GM23338 (cell line): ENCODE results near the gene SYT14. TPM values are rescaled to one million over a fixed set of nuclear protein-coding genes. Genes with fewer than 3 reads are reported as not detected.

Experiments used
- ATAC-seq: fragments of 200-7000 bp; cut with Tn5 transposase; 3 replicates; pipeline ENCODE4 v1.9.1; 2020
- DNase-seq: peaks from one replicate; pipeline ENCODE4 v3.0.0-alpha.2; 2015; ENCODE audit warnings: low spot score
- H2AFZ ChIP-seq: fragments of 200-600 bp; sonication (generic); 2 replicates; pipeline ENCODE4 v1.8.0; 2016; ENCODE audit warnings: antibody characterized with exemption, mild to moderate bottlenecking, moderate library complexity
- H3F3A ChIP-seq: fragments of 200-600 bp; sonication (generic); replicated peaks from 2 replicates; pipeline ENCODE4 v1.8.0; 2017; ENCODE audit warnings: antibody characterized with exemption, mixed run types, low read depth
- H3K27ac ChIP-seq: fragments of 200-600 bp; sonication (generic); 2 replicates; pipeline ENCODE4 v1.6.1; 2016; ENCODE audit warnings: low read depth
- H3K27me3 ChIP-seq: fragments of 200-600 bp; sonication (generic); 2 replicates; pipeline ENCODE4 v1.8.0; 2016; ENCODE audit warnings: mild to moderate bottlenecking, mixed run types, moderate library complexity; ENCODE audit not compliant: insufficient read depth
- H3K36me3 ChIP-seq: fragments of 200-600 bp; sonication (generic); 2 replicates; pipeline ENCODE4 v1.8.0; 2016; ENCODE audit warnings: mild to moderate bottlenecking; ENCODE audit not compliant: insufficient read depth
- H3K4me1 ChIP-seq: fragments of 200-600 bp; sonication (generic); 2 replicates; pipeline ENCODE4 v1.8.0; 2016; ENCODE audit warnings: mild to moderate bottlenecking, moderate library complexity; ENCODE audit not compliant: insufficient read depth
- H3K4me2 ChIP-seq: fragments of 200-600 bp; sonication (generic); 2 replicates; pipeline ENCODE4 v1.7.1; 2017; ENCODE audit warnings: mixed run types
- H3K4me3 ChIP-seq: fragments of 200-600 bp; sonication (generic); 2 replicates; pipeline ENCODE4 v1.6.1; 2016; ENCODE audit warnings: mixed run types
- H3K79me2 ChIP-seq: fragments of 200-600 bp; sonication (generic); replicated peaks from 2 replicates; pipeline ENCODE4 v1.8.0; 2017; ENCODE audit warnings: mild to moderate bottlenecking; ENCODE audit not compliant: insufficient read depth
- H3K9me2 ChIP-seq: fragments of 200-600 bp; sonication (generic); 2 replicates; pipeline ENCODE4 v1.8.0; 2017; ENCODE audit not compliant: insufficient read depth
- H4K20me1 ChIP-seq: fragments of 200-600 bp; sonication (generic); replicated peaks from 2 replicates; pipeline ENCODE4 v1.8.0; 2017; ENCODE audit warnings: mild to moderate bottlenecking; ENCODE audit not compliant: insufficient read depth
- H3K27ac Mint-ChIP-seq: 2 replicates; pipeline ENCODE4 v1.8.0; 2020; ENCODE audit warnings: inconsistent platforms, mild to moderate bottlenecking, moderate library complexity, mixed read lengths
- H3K27me3 Mint-ChIP-seq: 3 replicates; pipeline ENCODE4 v1.8.0; 2022; ENCODE audit warnings: low read depth, mild to moderate bottlenecking, moderate library complexity, mixed read lengths, inconsistent platforms; ENCODE audit not compliant: insufficient read depth, poor library complexity
- H3K36me3 Mint-ChIP-seq: 3 replicates; pipeline ENCODE4 v1.8.0; 2021; ENCODE audit warnings: low read depth, mild to moderate bottlenecking, inconsistent platforms, moderate library complexity, mixed read lengths
- H3K4me1 Mint-ChIP-seq: 3 replicates; pipeline ENCODE4 v1.8.0; 2020; ENCODE audit warnings: mild to moderate bottlenecking, inconsistent platforms, mixed read lengths
- H3K4me3 Mint-ChIP-seq: 3 replicates; pipeline ENCODE4 v1.8.0; 2021; ENCODE audit warnings: moderate library complexity, mild to moderate bottlenecking, inconsistent platforms, mixed read lengths
- H3K9me3 Mint-ChIP-seq: 3 replicates; pipeline ENCODE4 v1.8.0; 2020; ENCODE audit warnings: moderate library complexity, mild to moderate bottlenecking, inconsistent platforms, mixed read lengths
- ETS1 ChIP-seq: IDR thresholded peaks from 2 replicates; pipeline ENCODE4 v1.6.1; 2016; ENCODE audit warnings: antibody characterized with exemption
- EZH2 ChIP-seq: fragments of 200-600 bp; sonication (generic); IDR thresholded peaks from one replicate; pipeline ENCODE4 v1.8.0; 2017; ENCODE audit warnings: antibody characterized with exemption, mild to moderate bottlenecking, low read depth; ENCODE audit not compliant: unreplicated experiment
- EZH2phosphoT487 ChIP-seq: fragments of 200-600 bp; sonication (generic); IDR thresholded peaks from one replicate; pipeline ENCODE4 v1.8.1; 2018; ENCODE audit warnings: antibody characterized with exemption; ENCODE audit not compliant: unreplicated experiment
- NANOG ChIP-seq: IDR thresholded peaks from 2 replicates; pipeline ENCODE4 v1.6.1; 2016; ENCODE audit warnings: antibody characterized with exemption, borderline replicate concordance
- POLR2AphosphoS5 ChIP-seq: IDR thresholded peaks from 2 replicates; pipeline ENCODE4 v1.6.1; 2016; ENCODE audit warnings: antibody characterized with exemption, low read depth
- STAT1 ChIP-seq: IDR thresholded peaks from one replicate; pipeline ENCODE4 v1.6.1; 2016; ENCODE audit warnings: antibody characterized with exemption; ENCODE audit not compliant: unreplicated experiment
- ZNF114 ChIP-seq: fragments of 250-450 bp; sonication (Bioruptor Pico); IDR thresholded peaks from 2 replicates; pipeline ENCODE4 v1.5.0; 2020; ENCODE audit warnings: mild to moderate bottlenecking, moderate library complexity
- ZNF331 ChIP-seq: fragments of 250-450 bp; sonication (Bioruptor Pico); IDR thresholded peaks from 2 replicates; pipeline ENCODE4 v1.5.0; 2020; ENCODE audit warnings: low read depth, mild to moderate bottlenecking, moderate library complexity
- ZNF462 ChIP-seq: fragments of 250-450 bp; sonication (Bioruptor Pico); IDR thresholded peaks from 2 replicates; pipeline ENCODE4 v1.5.0; 2020; ENCODE audit warnings: mild to moderate bottlenecking, moderate library complexity
- polyA plus RNA-seq: library from polyadenylated mRNA; unstranded; fragments of >200 nt; fragmentation: Nextera tagmentation; extraction: Ambion mirVana; gene quantifications from 2 replicates; pipeline ENCODE4 v1.2.1, GENCODE V29; 2016
- total RNA-seq: library from RNA; depleted of rRNA; stranded (reverse); fragments of >200 nt; shearing (Covaris generic); gene quantifications from 2 replicates; pipeline ENCODE4 v1.2.3, GENCODE V29; 2014
- TF ChIP-seq, protein P1 (sequence below): IDR thresholded peaks from one replicate; pipeline ENCODE4 v1.6.1; 2018; ENCODE audit warnings: antibody characterized with exemption; ENCODE audit not compliant: unreplicated experiment

SYT14 gene
- total and polyA plus RNA-seq, 2 experiments from 2014 or later: 5.2 to 22.4 TPM

DNA sequence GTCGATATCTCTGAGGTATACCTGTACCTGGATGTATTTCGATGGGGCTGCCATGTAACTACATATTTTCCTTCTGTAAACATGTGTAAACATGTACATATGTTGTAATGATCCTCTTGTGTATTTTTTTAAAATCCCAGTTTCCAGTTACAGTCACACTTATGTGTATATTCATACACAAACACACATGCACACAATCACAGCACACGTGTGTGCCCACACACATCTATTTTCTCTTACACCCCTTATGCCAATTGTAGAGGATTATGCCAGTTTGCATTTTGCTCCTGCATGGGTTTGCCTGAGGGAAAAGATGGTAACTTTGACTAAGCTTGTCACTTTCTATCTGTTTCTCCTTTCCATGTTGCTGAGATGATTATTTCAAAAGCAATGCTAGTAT is 10.1 kb downstream of the SYT14 start (continued):
- TF ChIP-seq ZNF462 (CRISPR knock-in tag) (no peak), ZNF331 (CRISPR knock-in tag) (no peak), ETS1 (no peak), POLR2AphosphoS5 (no peak), STAT1 (no peak), EZH2 (no peak), ZNF114 (CRISPR knock-in tag) (no peak), EZH2phosphoT487 (no peak), NANOG (no peak)

GRCh38 chr1:209956116-209956515 is 18.1 kb downstream of the SYT14 start:
- no peak overlapping the region for H3K27ac ChIP-seq
- no peaks in the 10 kb centered on the region for H3K36me3 ChIP-seq
- DNase-seq (no peak), ATAC-seq (no peak)
- Mint-ChIP-seq H3K27me3 (peaks cover under 1% of the 10 kb centered on the region), H3K9me3 (no peaks in the 10 kb centered on the region; the same call in 2 of the 3 replicates), H3K4me1 (no peaks in the 10 kb centered on the region; the same call in 2 of the 3 replicates), H3K36me3 (peaks cover 7% of the 10 kb centered on the region; the same call in 2 of the 3 replicates), H3K27ac (no peak overlapping the region), H3K4me3 (no peak overlapping the region)
- no peak overlapping the region for H3K4me2 ChIP-seq
- no peak overlapping the region for H3K4me3 ChIP-seq
- no peaks in the 10 kb centered on the region for H3F3A ChIP-seq
- H3K4me1 ChIP-seq: no peaks in the 10 kb centered on the region
- no peaks in the 10 kb centered on the region for H4K20me1 ChIP-seq
- H3K9me2 ChIP-seq: no peaks in the 10 kb centered on the region
- 0 out of 2 replicates have a peak, but pooled peaks cover 6% of the 10 kb centered on the region for H3K79me2 ChIP-seq
- H2AFZ ChIP-seq: no peak overlapping the region
- no peaks in the 10 kb centered on the region for H3K27me3 ChIP-seq
- TF ChIP-seq EZH2phosphoT487 (no peak), ZNF114 (CRISPR knock-in tag) (no peak), POLR2AphosphoS5 (no peak)
- TF ChIP-seq, protein P1, sequence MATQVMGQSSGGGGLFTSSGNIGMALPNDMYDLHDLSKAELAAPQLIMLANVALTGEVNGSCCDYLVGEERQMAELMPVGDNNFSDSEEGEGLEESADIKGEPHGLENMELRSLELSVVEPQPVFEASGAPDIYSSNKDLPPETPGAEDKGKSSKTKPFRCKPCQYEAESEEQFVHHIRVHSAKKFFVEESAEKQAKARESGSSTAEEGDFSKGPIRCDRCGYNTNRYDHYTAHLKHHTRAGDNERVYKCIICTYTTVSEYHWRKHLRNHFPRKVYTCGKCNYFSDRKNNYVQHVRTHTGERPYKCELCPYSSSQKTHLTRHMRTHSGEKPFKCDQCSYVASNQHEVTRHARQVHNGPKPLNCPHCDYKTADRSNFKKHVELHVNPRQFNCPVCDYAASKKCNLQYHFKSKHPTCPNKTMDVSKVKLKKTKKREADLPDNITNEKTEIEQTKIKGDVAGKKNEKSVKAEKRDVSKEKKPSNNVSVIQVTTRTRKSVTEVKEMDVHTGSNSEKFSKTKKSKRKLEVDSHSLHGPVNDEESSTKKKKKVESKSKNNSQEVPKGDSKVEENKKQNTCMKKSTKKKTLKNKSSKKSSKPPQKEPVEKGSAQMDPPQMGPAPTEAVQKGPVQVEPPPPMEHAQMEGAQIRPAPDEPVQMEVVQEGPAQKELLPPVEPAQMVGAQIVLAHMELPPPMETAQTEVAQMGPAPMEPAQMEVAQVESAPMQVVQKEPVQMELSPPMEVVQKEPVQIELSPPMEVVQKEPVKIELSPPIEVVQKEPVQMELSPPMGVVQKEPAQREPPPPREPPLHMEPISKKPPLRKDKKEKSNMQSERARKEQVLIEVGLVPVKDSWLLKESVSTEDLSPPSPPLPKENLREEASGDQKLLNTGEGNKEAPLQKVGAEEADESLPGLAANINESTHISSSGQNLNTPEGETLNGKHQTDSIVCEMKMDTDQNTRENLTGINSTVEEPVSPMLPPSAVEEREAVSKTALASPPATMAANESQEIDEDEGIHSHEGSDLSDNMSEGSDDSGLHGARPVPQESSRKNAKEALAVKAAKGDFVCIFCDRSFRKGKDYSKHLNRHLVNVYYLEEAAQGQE: no peak
